Ishikawa (cell line): ENCODE results near the gene SNRPN.

Experiments used
- CEBPB ChIP-seq: IDR thresholded peaks from 2 replicates; pipeline ENCODE4 v1.6.1; 2012
- EGR1 ChIP-seq: IDR thresholded peaks from 2 replicates; pipeline ENCODE4 v1.6.1; 2012
- EP300 ChIP-seq: IDR thresholded peaks from 2 replicates; pipeline ENCODE4 v1.6.1; 2012; ENCODE audit warnings: borderline replicate concordance
- FOXM1 ChIP-seq: IDR thresholded peaks from 2 replicates; pipeline ENCODE4 v1.6.1; 2012; ENCODE audit warnings: low read depth, borderline replicate concordance
- MAX ChIP-seq: IDR thresholded peaks from 2 replicates; pipeline ENCODE4 v1.6.1; 2012
- NFIC ChIP-seq: IDR thresholded peaks from 2 replicates; pipeline ENCODE4 v1.6.1; 2012
- RAD21 ChIP-seq: IDR thresholded peaks from 2 replicates; pipeline ENCODE4 v1.6.1; 2012; ENCODE audit warnings: low read depth
- REST ChIP-seq: IDR thresholded peaks from 2 replicates; pipeline ENCODE4 v1.6.1; 2012; ENCODE audit warnings: low read depth, mild to moderate bottlenecking
- TAF1 ChIP-seq: IDR thresholded peaks from 2 replicates; pipeline ENCODE4 v1.6.1; 2012; ENCODE audit warnings: low read depth, mild to moderate bottlenecking
- YY1 ChIP-seq: IDR thresholded peaks from 2 replicates; pipeline ENCODE4 v1.6.1; 2012; ENCODE audit warnings: low read depth
- ZBTB7A ChIP-seq: IDR thresholded peaks from 2 replicates; pipeline ENCODE4 v1.6.1; 2012; ENCODE audit warnings: low read depth

GRCh38 chr15:24985224-24985623, 30.4 kb downstream of the SNRPN start:
- no peak for TF ChIP-seq RAD21
- no peak for TF ChIP-seq NFIC
- no peak for TF ChIP-seq FOXM1
- no peak for TF ChIP-seq YY1
- TF ChIP-seq EP300 = no peak
- TF ChIP-seq TAF1 = no peak
- no peak for TF ChIP-seq ZBTB7A
- TF ChIP-seq REST = no peak
- TF ChIP-seq MAX = no peak
- no peak for TF ChIP-seq EGR1
- TF ChIP-seq CEBPB = no peak
